A549 (cell line): ENCODE measurements around the gene LRRC1. TPM values are rescaled to one million over a fixed set of nuclear protein-coding genes. Genes with fewer than 3 reads are reported as not detected.

Experiments used
- ATAC-seq, 2 experiments: fragments of 200-7000 bp in 1 of 2; fragments of >200 bp in 1 of 2; cut with Nextera tagmentation in 1 of 2; cut with Tn5 transposase in 1 of 2; 3 replicates each; pipeline versions ENCODE4 v1.8.0 to v1.9.1; 2018 to 2020; ENCODE audit warnings: mild to moderate bottlenecking in 1 of 2, moderate library complexity in 1 of 2
- CTCF ChIA-PET: fragments of 300-600 bp; sonication (Branson Sonifier 250); formaldehyde crosslinking; extraction: SDS; loops from one replicate; lab custom pipeline; 2021; ENCODE audit warnings: antibody characterized with exemption, inconsistent platforms; lab: Yijun Ruan, JAX
- POLR2A ChIA-PET: fragments of 350-600 bp; formaldehyde crosslinking; extraction: SDS; loops from one replicate; lab custom pipeline; 2021; ENCODE audit warnings: antibody characterized with exemption, inconsistent platforms; lab: Yijun Ruan, JAX
- DNase-seq, 2 experiments: peaks; one replicate each; pipeline versions ENCODE4 v3.0.0 to v3.0.0-alpha.2; 2011 to 2016; ENCODE audit warnings: low read depth in 1 of 2, low spot score in 1 of 2
- FAIRE-seq: peaks from 2 replicates; lab custom pipeline; 2011; peaks lifted over from hg19 to GRCh38; lab: Jason Lieb, UNC
- H3K27ac ChIP-seq, 2 experiments: fragments of >200 bp; sonication (Bioruptor Twin); formaldehyde crosslinking; 3 replicates each; pipeline ENCODE4 v1.5.1; 2016 to 2017
- H3K4me1 ChIP-seq: fragments of >200 bp; sonication (Bioruptor Twin); formaldehyde crosslinking; 3 replicates; pipeline ENCODE4 v1.6.1; 2016
- H3K4me2 ChIP-seq: fragments of >200 bp; sonication (Bioruptor Twin); formaldehyde crosslinking; 3 replicates; pipeline ENCODE4 v1.6.1; 2016
- H3K4me3 ChIP-seq: fragments of >200 bp; sonication (Bioruptor Twin); formaldehyde crosslinking; 3 replicates; pipeline ENCODE4 v1.5.1; 2016
- H3K9me3 ChIP-seq: fragments of >200 bp; sonication (Bioruptor Twin); formaldehyde crosslinking; 3 replicates; pipeline ENCODE4 v1.6.1; 2016
- BCL3 ChIP-seq: fragments of >200 bp; sonication (Bioruptor Twin); formaldehyde crosslinking; IDR thresholded peaks from 3 replicates; pipeline ENCODE4 v1.6.1; 2016
- BHLHE40 ChIP-seq: IDR thresholded peaks from 2 replicates; pipeline ENCODE4 v1.6.1; 2012; ENCODE audit warnings: low read depth, low read length, inconsistent platforms
- CBX2 ChIP-seq: fragments of 200-600 bp; sonication (generic); IDR thresholded peaks from 2 replicates; pipeline ENCODE4 v1.6.1; 2016; ENCODE audit warnings: low read depth, mild to moderate bottlenecking, borderline replicate concordance
- CBX8 ChIP-seq: fragments of 200-600 bp; sonication (generic); IDR thresholded peaks from 2 replicates; pipeline ENCODE4 v1.6.1; 2016
- CEBPB ChIP-seq, 2 experiments: fragments of >200 bp in 1 of 2; sonication (Bioruptor Twin) in 1 of 2; formaldehyde crosslinking in 1 of 2; IDR thresholded peaks; 2 replicates each; pipeline ENCODE4 v1.6.1; 2012 to 2016
- CHD2 ChIP-seq: fragments of 150-350 bp; IDR thresholded peaks from 2 replicates; pipeline ENCODE4 v1.6.1; 2014; ENCODE audit warnings: low read length; ENCODE audit not compliant: partially characterized antibody
- EHF ChIP-seq: fragments of 250-450 bp; sonication (Bioruptor Pico); IDR thresholded peaks from 2 replicates; pipeline ENCODE4 v1.5.0; 2020; ENCODE audit warnings: mild to moderate bottlenecking
- FOSB ChIP-seq: fragments of 250-450 bp; sonication (Bioruptor Pico); IDR thresholded peaks from 2 replicates; pipeline ENCODE4 v1.5.0; 2020; ENCODE audit warnings: mild to moderate bottlenecking, moderate library complexity
- FOSL2 ChIP-seq, 2 experiments: fragments of 450-650 bp in 1 of 2; fragments of >200 bp in 1 of 2; sonication (Bioruptor Twin) in 1 of 2; formaldehyde crosslinking; IDR thresholded peaks; 2 replicates each; pipeline versions ENCODE4 v1.5.0 to v1.6.1; 2016 to 2020; ENCODE audit warnings: mild to moderate bottlenecking in 1 of 2, moderate library complexity in 1 of 2
- HDAC2 ChIP-seq: fragments of 200-600 bp; sonication (generic); IDR thresholded peaks from 2 replicates; pipeline ENCODE4 v1.6.1; 2016
- HES2 ChIP-seq: fragments of >200 bp; sonication (Bioruptor Twin); formaldehyde crosslinking; IDR thresholded peaks from 2 replicates; pipeline ENCODE4 v1.6.1; 2016
- HMGXB4 ChIP-seq: fragments of 250-450 bp; sonication (Bioruptor Pico); IDR thresholded peaks from 2 replicates; pipeline ENCODE4 v1.5.0; 2021; ENCODE audit warnings: mild to moderate bottlenecking, moderate library complexity, borderline replicate concordance
- JUN ChIP-seq, 2 experiments: fragments of >200 bp; sonication (Bioruptor Twin); formaldehyde crosslinking; IDR thresholded peaks; 2 replicates in 1 of 2; 3 replicates in 1 of 2; pipeline ENCODE4 v1.6.1; 2016 to 2017
- JUNB ChIP-seq: fragments of >200 bp; sonication (Bioruptor Twin); formaldehyde crosslinking; IDR thresholded peaks from 2 replicates; pipeline ENCODE4 v1.6.1; 2016
- MAFK ChIP-seq: fragments of 450-650 bp; IDR thresholded peaks from 2 replicates; pipeline ENCODE4 v1.6.1; 2014; ENCODE audit not compliant: partially characterized antibody
- MAX ChIP-seq: IDR thresholded peaks from 2 replicates; pipeline ENCODE4 v1.6.1; 2012
- MAZ ChIP-seq: fragments of 150-350 bp; IDR thresholded peaks from 2 replicates; pipeline ENCODE4 v1.6.1; 2014; ENCODE audit warnings: antibody characterized with exemption, low read depth, low read length, borderline replicate concordance
- MYC ChIP-seq: IDR thresholded peaks from 2 replicates; pipeline ENCODE4 v1.6.1; 2012; ENCODE audit warnings: mild to moderate bottlenecking, inconsistent platforms, low read length, improper control_type of control experiment, borderline replicate concordance
- NPAS2 ChIP-seq: fragments of 250-450 bp; sonication (Bioruptor Pico); IDR thresholded peaks from 2 replicates; pipeline ENCODE4 v1.8.0; 2022; ENCODE audit warnings: mild to moderate bottlenecking, moderate library complexity, borderline replicate concordance
- POLR2A ChIP-seq: IDR thresholded peaks from 2 replicates; pipeline ENCODE4 v1.6.1; 2012; ENCODE audit warnings: mild to moderate bottlenecking, low read length
- POLR2AphosphoS2 ChIP-seq: conservative IDR thresholded peaks from 2 replicates; pipeline ENCODE4 v1.6.1; 2012; ENCODE audit warnings: low read length, improper control_type of control experiment, inconsistent platforms
- RAD21 ChIP-seq, 2 experiments: fragments of >200 bp in 1 of 2; sonication (Bioruptor Twin) in 1 of 2; formaldehyde crosslinking in 1 of 2; IDR thresholded peaks in 1 of 2; conservative IDR thresholded peaks in 1 of 2; 2 replicates in 1 of 2; 3 replicates in 1 of 2; pipeline ENCODE4 v1.6.1; 2012 to 2018; ENCODE audit warnings: inconsistent platforms in 1 of 2
- SREBF2 ChIP-seq: fragments of 450-650 bp; IDR thresholded peaks from 2 replicates; pipeline ENCODE4 v1.6.1; 2014; ENCODE audit warnings: mild to moderate bottlenecking, moderate library complexity
- TFCP2L1 ChIP-seq: fragments of 250-450 bp; sonication (Bioruptor Pico); IDR thresholded peaks from 2 replicates; pipeline ENCODE4 v1.5.0; 2021; ENCODE audit warnings: mild to moderate bottlenecking
- TP53 ChIP-seq: fragments of 250-450 bp; sonication (Bioruptor Pico); IDR thresholded peaks from 2 replicates; pipeline ENCODE4 v1.5.0; 2021; ENCODE audit warnings: mild to moderate bottlenecking, moderate library complexity
- WGBS: methylation state at CpG from one replicate; pipeline ENCODE4 v1.1.6; 2017; ENCODE audit errors: missing lambda C conversion rate; 5-methylcytosine and 5-hydroxymethylcytosine counted together
- polyA plus RNA-seq, 4 experiments: library from polyadenylated mRNA; depleted of rRNA in 3 of 4; stranded (reverse); fragments of >200 nt; fragmentation: RNase III in 1 of 4; extraction: RNeasy Plus Mini Kit Qiagen cat#74134 plus additional on column Dnase treatment in 1 of 4; gene quantifications; 2 replicates in 3 of 4; 3 replicates in 1 of 4; pipeline ENCODE4 v1.2.3, GENCODE V29; 2011 to 2017
- TF ChIP-seq, protein P1 (sequence below): IDR thresholded peaks from 2 replicates; pipeline ENCODE4 v1.6.1; 2012
- TF ChIP-seq, protein P2 (sequence below): fragments of 450-650 bp; IDR thresholded peaks from 2 replicates; pipeline ENCODE4 v1.6.1; 2014; ENCODE audit warnings: antibody characterized with exemption
- TF ChIP-seq, protein P3 (sequence below): fragments of >200 bp; sonication (Bioruptor Twin); formaldehyde crosslinking; IDR thresholded peaks from 3 replicates; pipeline ENCODE4 v1.5.1; 2016
- TF ChIP-seq, protein P4 (sequence below): IDR thresholded peaks from 2 replicates; pipeline ENCODE4 v1.6.1; 2012; ENCODE audit warnings: low read depth, borderline replicate concordance

LRRC1 gene
- polyA plus RNA-seq, 2 of the 4 experiments (the other 2 are of a cell fraction), result 5.2 to 8.0 TPM

DNA sequence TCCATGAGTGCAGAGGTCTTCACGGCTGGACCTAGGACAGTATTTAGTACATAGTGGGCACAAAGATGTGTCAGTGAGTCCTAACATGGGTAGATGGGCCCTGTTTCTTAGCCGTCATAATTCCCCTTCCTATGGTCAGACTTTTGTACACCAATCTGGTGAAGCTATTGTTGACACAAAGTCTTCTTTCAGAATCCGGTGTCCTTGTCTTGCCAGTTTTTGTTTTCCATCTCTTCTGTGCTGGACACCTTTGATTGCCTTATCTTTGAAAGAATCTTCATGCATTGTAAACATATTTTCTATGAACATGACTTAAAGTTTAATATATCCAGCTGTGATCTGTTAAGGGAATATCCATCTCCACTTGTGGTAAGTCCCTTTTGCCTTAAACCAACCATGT, 4.5 kb downstream of the LRRC1 start (continued):
- TF ChIP-seq POLR2AphosphoS2, result no peak
- TF ChIP-seq HES2, result no peak
- TF ChIP-seq CEBPB (IDR thresholded peaks at IDR 0.05), result no peak
- TF ChIP-seq, all 56 proteins: peak for 0

GRCh38 chr6:53801022-53801421, 6.2 kb downstream of the LRRC1 start:
- Histone ChIP-seq H3K9me3 (no peaks in the 10 kb centered on the region), H3K27ac (no peak overlapping the region), H3K4me2 (no peak overlapping the region), H3K4me1 (peaks cover 5% of the 10 kb centered on the region; the same call in 1 of the 3 replicates), H3K4me3 (no peak overlapping the region)
- no peak for DNase-seq
- CTCF ChIA-PET, result interaction anchor here (0.8 to 1.6 kb wide), 3 partner anchors 8 to 122 kb away, joined by 3 to 4 read pairs (median 3); no protein-coding TSS in a partner anchor
- POLR2A ChIA-PET, result no interaction called here
- FAIRE-seq, result no peak
- ATAC-seq, result no peak
- no peak for TF ChIP-seq MAX
- TF ChIP-seq, protein P1, sequence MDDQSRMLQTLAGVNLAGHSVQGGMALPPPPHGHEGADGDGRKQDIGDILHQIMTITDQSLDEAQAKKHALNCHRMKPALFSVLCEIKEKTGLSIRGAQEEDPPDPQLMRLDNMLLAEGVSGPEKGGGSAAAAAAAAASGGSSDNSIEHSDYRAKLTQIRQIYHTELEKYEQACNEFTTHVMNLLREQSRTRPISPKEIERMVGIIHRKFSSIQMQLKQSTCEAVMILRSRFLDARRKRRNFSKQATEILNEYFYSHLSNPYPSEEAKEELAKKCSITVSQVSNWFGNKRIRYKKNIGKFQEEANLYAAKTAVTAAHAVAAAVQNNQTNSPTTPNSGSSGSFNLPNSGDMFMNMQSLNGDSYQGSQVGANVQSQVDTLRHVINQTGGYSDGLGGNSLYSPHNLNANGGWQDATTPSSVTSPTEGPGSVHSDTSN, result no peak
- TF ChIP-seq TFCP2L1 (CRISPR knock-in tag), result no peak
- no peak for TF ChIP-seq MAZ
- TF ChIP-seq EHF (CRISPR knock-in tag), result no peak
- TF ChIP-seq CEBPB (IDR thresholded peaks at IDR 0.05), result no peak
- no peak for TF ChIP-seq JUN (IDR thresholded peaks at IDR 0.05)
- no peak for TF ChIP-seq BCL3
- TF ChIP-seq CBX8, result no peak
- TF ChIP-seq, protein P2, sequence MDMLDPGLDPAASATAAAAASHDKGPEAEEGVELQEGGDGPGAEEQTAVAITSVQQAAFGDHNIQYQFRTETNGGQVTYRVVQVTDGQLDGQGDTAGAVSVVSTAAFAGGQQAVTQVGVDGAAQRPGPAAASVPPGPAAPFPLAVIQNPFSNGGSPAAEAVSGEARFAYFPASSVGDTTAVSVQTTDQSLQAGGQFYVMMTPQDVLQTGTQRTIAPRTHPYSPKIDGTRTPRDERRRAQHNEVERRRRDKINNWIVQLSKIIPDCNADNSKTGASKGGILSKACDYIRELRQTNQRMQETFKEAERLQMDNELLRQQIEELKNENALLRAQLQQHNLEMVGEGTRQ, result no peak
- TF ChIP-seq RAD21 (conservative IDR thresholded peaks at IDR 0.05 in 1 of 2, IDR thresholded peaks at IDR 0.05 in 1 of 2), result no peak
- TF ChIP-seq, protein P3, sequence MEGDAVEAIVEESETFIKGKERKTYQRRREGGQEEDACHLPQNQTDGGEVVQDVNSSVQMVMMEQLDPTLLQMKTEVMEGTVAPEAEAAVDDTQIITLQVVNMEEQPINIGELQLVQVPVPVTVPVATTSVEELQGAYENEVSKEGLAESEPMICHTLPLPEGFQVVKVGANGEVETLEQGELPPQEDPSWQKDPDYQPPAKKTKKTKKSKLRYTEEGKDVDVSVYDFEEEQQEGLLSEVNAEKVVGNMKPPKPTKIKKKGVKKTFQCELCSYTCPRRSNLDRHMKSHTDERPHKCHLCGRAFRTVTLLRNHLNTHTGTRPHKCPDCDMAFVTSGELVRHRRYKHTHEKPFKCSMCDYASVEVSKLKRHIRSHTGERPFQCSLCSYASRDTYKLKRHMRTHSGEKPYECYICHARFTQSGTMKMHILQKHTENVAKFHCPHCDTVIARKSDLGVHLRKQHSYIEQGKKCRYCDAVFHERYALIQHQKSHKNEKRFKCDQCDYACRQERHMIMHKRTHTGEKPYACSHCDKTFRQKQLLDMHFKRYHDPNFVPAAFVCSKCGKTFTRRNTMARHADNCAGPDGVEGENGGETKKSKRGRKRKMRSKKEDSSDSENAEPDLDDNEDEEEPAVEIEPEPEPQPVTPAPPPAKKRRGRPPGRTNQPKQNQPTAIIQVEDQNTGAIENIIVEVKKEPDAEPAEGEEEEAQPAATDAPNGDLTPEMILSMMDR, result no peak
- TF ChIP-seq SREBF2, result no peak
- TF ChIP-seq POLR2A, result no peak
- 100% methylated on average over 1 of the region's 1 CpG for WGBS

DNA sequence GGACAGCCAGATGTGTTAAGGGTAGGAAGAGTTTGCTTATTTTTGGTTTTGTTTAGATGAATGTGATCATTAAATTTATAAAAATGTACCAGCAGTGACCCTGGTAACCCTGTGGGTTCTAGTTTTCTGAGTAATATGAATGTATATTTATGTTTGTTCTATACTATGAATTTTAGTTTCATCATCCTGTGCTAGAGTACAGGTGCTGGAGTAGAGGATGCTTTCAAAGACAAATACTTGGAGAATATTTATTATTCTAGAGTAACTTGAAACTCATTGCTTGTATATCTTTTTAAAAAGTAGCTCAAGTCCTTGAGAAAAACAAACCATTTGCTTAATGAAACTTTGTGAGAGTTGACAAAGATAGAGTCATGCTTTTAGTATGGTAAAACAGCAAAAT, 7.8 kb downstream of the LRRC1 start:
- no peaks in the 10 kb centered on the region for H3K4me1 ChIP-seq
- FAIRE-seq, result no peak
- no peaks in the 10 kb centered on the region for H3K9me3 ChIP-seq
- ATAC-seq, result no peak
- ChIA-PET POLR2A (no interaction called here), CTCF (no interaction called here)
- no peak overlapping the region for H3K4me2 ChIP-seq
- H3K27ac ChIP-seq, result no peak overlapping the region
- H3K4me3 ChIP-seq, result no peak overlapping the region
- no peak for DNase-seq
- TF ChIP-seq, protein P4, sequence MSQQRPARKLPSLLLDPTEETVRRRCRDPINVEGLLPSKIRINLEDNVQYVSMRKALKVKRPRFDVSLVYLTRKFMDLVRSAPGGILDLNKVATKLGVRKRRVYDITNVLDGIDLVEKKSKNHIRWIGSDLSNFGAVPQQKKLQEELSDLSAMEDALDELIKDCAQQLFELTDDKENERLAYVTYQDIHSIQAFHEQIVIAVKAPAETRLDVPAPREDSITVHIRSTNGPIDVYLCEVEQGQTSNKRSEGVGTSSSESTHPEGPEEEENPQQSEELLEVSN, result no peak
- TF ChIP-seq FOSL2 (IDR thresholded peaks at IDR 0.05) (no peak), FOSL2 (CRISPR knock-in tag; IDR thresholded peaks at IDR 0.05) (no peak), JUNB (no peak), MAFK (no peak), CBX2 (no peak), EHF (CRISPR knock-in tag) (no peak), NPAS2 (CRISPR knock-in tag) (no peak), HMGXB4 (CRISPR knock-in tag) (no peak), JUN (IDR thresholded peaks at IDR 0.05) (no peak), HDAC2 (no peak), RAD21 (conservative IDR thresholded peaks at IDR 0.05 in 1 of 2, IDR thresholded peaks at IDR 0.05 in 1 of 2) (no peak), FOSB (CRISPR knock-in tag) (no peak), CHD2 (no peak), TP53 (CRISPR knock-in tag) (no peak), MYC (no peak), HES2 (no peak), BHLHE40 (no peak)
